Stimulated activated CD8-positive, alpha-beta memory T cell treated with anti-CD3 and anti-CD28 coated beads, Interleukin-2, amount 100 ng/mL, for 1 hour (primary cell): Measurements from ENCODE around the gene PNPLA7.

Source experiments
- DNase-seq, 2 donors: peaks; one replicate each; pipeline ENCODE4 v3.0.0-alpha.2; 2020; ENCODE audit warnings: low read depth in 2 of 2

PNPLA7 gene

DNA sequence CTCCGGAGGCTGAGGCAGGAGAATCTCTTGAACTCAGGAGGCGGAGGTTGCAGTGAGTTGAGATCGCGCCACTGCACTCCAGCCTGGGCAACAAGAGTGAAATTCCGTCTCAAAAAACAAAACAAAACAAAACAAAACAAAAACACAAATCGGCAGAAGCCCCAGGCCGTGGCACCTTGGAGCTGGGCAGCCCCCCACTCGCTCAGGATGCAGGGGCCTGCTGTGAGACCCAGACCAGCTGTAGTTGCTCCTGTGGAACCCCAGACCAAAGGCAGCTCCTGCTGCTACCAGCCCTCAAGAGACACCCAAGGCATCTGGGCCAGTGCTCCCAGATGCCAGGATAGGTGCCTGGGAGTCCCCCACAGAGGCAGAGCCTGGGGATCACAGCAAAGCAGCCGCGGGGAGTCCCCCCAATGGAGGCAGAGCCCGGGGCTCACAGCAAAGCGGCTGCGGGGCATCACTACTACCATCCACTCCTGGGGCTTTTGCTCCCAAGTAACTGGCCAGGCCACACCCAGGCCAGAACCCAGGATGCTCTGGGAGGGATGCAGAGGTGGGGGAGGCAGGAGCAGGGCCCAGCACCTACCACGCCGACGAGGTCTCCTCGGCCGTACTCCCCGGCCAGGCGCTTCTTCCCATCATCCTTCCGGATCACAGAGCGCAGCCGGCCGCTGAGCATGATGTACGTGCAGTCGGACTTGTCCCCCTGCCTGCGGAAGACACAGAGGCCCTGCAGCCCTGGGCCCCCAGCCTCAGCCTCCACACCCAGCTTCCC lies 53.4 kb downstream of the PNPLA7 start:
- no peak for DNase-seq

DNA sequence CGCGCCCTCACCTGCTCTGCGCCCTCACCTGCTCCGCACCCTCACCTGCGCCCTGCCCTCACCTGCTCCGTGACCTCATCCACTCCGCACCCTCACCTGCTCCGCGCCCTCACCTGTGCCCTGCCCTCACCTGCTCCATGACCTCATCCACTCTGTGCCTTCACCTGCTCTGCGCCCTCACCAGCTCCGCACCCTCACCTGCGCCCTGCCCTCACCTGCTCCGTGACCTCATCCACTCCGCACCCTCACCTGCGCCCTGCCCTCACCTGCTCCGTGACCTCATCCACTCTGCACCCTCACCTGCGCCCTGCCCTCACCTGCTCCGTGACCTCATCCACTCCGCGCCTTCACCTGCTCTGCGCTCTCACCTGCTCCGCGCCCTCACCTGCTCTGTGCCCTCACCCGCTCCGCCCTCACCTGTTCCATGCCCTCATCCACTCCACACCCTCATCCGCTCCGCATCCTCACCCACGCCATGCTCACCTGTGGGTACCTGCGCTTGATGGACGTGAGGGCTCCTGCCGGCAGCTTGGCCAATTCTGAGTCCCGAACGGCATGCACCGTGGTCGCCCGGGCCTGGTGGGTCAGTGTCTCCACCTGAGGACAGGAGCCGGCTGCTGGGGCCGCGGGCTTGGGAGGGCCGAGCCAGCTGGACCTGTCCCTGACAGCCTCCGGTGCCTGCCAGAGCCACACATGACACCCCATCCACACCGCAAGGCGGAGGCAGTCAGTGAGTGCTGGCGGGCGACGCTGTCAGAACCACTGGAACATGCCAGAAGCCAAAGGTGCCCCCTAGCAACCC lies 55.5 kb downstream of the PNPLA7 start:
- no peak for DNase-seq

DNA sequence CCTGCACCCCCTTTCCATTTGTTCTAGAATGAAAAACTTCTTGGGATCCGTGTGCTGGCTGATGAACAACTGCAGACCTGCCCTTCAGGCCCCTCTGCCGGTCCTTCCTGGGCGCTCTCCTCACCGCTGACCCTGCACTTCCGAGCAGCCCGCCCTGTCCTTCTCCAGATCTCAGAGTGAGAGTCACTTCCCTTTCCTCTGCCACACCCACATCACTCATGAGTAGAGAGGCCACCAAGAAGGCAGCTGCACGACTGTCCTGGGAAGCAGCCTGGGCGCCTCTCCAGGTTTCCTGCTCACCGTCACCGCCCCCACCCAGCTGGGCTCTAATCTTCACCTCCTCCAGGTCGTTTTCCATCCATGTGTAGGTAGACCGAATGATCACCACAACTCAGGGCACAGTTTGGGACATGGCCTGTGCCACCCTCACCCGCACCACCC lies 56.1 kb downstream of the PNPLA7 start:
- DNase-seq, result no peak

DNA sequence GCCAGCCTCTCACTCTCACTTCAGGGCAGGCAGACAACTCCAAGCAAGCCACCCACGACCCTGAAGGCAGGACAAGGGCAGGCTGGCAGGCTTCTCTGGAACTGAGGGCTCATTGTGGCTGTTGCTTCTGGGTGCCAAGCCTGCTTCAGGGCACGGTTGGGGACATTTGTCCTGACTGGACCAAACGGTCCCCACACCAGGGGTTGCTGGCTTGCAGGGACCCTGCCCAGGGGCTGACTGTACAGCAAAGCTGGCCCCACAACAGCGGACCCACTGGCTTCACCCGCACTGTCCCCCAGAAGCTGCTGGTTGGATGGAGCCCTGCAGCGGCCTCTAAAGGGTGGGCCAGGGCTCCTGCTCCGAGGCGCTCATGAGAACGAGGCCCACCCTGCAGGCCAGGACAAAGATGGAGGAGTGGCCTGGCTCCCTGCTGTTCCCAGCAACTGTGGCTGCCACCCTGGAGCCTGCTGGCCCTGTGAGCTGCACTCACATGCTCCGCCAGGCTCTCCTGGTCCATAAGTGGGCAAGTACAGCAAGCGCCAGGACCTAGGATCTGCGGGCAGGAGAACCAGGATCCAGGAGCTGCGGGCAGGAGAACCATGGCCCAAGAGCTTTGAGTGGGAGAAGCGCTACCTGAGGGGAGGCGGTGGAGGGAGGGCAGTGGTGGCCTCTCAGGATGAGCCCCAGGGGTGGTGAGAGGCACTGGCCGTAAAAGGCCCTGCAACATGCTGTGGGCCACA lies 56.7 kb downstream of the PNPLA7 start:
- DNase-seq, result no peak

DNA sequence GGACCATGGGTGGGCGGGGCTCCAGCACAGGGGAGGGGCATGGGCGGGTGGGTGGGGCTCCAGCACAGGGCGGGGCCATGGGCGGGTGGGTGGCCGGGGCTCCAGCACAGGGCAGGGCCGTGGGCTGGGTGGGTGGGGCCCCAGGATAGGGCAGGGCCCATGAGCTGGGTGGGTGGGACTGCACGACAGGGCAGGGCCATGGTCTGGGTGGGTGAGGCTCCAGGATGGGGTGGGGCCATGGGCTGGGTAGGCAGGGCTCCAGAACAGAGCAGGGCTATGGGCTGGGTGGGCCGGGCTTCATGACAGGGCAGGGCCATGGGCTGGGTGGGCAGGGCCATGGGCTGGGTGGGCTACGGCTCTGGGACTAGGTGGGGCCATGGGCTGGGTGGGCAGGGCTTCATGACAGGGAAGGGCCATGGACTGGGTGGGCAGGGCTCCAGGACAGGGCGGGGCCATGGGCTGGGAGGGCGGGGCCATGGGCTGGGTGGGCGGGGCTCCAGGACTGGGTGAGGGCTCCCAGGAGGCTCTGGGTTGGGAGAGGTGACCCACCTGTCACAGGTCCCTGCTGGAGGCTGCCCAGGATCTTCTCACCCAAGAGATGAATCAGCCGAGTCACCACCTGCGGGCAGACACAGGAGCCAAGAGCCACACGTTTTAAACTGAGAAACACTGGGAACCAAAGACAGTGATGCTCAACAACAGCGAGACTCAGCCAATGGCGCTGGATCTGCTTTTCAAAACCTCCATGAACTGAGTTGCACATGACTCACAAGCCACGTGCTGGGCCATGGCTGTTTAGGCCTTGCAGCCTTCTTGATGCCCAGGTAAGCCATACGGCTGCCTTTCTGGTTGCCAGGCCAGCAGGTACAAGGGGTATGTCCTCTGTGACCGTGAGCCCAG lies 57.5 kb downstream of the PNPLA7 start:
- no peak for DNase-seq

DNA sequence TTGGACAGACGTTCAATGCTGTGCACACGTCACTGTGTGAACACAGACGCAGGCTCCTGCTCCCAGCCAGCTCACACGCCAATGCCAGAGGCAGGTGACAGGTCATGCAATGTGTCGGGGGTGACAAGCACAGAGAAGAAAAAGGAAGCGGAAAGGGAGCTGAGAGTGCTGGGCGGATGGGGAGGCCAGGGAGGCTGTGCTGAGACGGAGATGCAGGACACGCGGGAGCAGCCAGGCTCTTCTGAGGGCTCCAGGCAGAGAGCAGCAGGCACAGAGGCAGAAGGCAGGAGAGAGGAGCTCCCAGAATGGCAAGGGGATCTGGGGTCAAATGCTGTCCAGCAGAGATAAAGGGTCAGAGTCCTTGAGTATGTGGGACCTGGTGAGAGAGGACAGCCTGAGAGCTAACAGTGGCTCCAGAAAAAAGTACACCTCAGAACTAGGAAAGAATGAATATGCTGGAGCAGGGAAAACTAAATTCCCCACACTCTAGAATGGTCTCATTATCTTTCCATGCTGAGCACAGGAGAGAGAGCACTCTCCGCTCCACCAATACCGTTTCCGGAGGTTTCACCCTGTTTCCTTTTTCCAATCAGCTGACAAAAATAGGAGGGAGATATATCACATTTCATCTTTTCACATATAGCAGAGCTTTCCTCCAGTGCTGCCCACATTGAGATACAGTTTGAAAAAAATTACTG lies 58.3 kb downstream of the PNPLA7 start:
- DNase-seq, result no peak

DNA sequence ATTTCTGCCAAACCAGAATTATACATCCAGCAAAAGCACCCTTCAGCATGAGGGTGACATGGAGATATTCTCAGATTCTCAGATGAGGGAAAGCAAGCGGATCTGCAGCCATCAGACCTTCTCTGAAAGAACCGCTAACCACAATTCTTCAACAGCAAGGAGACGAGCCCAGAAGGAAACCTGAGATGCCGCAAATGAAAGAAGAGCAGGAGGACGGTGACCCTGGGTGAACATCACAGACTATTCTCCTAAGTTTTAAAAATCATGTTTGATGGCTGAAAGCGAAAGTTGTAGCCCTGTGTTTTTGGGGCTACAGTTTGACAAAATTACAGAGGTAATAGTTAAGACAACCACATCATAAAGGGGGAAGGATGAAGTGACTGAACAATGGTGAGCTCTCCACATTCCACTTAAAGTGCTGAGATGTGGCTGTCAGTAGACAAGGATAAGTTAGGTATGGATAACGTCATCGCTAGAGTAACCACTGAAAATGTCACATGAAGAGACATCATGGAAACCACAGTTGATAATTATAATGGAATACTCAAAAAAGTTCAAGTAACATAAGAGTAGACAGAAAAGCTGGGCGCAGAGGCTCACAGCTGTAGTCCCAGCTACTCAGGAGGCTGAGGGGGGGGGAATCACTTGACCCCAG lies 59.5 kb downstream of the PNPLA7 start:
- DNase-seq, result no peak

DNA sequence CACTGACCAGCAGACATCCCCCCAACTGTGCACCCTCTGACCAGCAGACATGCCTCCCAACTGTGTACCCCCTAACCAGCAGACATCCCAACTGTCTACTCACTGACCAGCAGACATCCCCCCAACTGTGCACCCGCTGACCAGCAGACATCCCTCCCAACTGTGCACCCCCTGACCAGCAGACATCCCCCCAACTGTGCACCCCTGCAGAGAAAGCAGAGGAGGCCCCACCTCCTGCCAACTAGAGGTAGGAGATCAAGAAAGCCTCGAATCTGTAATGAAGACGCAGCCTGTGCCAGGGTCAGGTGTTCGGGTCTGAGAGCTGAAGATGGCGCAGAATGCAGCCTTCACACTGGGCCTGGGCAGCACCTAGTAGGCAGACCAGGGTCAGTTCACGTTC lies 61.3 kb downstream of the PNPLA7 start:
- no peak for DNase-seq

DNA sequence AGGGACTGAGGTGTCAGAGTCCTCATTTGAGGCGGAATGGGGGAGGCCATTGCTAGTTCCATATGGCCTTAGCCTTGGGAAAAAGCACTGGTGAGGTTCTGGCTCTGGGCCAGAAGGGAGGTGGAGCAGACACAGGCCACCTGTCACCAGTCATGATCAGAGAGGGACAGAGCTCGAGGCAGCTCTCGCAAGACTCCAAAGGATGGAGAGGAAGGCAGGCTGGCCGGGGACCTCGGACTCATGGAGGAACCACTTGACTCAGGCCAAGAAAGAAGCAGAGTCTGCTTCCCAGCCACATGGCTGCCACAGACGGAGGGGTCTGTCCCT lies 61.9 kb downstream of the PNPLA7 start:
- DNase-seq, result no peak

DNA sequence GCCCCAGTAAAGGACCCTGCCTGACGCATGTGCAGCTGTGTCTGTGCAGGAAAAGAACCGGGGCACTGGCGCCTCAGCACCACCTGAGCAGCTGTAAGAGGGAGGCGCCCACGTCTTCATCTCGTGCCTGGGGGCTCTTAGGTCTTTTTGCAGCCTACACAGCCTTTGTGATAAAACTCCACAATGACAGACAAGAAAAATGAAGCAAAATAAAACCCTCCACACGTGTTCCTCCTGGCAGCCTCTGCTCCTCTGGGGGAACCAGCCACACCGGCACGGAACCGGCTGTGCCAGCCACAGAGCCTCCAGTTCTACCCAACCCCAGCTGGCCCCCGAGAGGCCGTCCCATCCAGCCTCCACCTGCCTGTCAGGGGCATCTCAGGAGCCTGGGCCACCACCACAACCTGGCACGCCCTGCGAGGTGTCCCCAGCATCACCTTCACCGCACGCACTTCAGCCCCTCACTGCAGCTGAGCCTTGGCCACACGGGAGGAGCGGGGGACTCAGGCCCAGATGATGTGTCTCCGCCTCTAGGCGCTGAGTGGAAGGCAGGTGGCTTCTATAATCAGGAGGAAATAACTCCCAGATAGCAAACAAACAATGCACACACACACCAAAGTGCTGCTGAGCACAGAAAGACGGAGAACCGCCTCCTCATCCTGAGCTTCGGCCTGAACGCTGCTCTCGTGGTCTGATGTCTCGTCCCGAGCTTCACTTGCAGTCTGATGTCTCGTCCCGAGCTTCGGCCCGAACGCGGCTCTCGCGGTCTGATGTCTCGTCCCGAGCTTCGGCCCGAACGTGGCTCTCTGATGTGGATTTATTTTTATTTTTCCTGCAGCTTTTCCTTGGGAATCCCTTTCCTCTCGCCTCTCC lies 62.5 kb downstream of the PNPLA7 start:
- no peak for DNase-seq

DNA sequence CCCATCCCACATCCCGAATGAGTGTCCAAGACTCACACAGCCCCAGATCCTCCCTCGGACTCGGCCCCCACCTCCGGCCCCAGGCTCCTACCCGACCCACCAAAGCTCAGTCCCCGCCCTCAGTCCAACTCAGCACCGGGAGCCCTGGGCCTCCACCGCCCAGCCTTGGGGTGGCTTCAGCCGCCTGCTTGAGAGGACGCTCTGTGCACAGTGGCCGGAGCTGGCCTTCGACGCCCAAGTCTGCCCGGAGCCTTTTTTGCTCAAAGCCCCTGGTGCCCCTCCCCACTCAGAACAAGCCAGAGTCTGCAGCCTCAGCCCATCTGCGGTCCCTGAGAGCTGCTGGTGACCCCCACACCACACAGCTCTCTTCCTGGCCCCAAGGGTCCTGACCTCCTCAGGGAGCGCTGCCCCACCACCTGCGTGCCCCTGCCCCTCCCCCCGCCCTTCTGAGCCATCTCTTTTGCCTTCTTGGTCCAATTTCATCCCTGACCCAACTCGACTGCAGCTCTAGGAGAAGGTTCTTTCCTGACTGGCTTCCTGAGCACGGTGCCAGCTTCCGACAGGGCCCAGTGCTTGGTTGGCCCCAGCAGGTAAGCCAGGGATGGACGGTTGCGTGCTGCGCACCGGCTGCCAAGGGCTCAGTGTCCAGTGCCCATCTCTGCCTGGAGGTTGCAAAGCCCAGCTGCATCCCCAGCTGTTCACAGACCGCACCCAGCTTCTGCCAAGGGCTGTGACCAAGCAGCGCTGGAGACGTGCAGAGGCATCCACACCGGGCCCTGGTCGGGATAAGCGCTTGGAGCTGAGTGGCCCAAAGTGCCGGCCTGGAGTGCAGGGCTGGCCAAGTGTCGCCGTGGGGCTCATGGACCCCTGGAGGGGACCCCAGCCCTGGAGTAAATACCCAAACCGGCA lies 63.4 kb downstream of the PNPLA7 start:
- DNase-seq, result no peak

DNA sequence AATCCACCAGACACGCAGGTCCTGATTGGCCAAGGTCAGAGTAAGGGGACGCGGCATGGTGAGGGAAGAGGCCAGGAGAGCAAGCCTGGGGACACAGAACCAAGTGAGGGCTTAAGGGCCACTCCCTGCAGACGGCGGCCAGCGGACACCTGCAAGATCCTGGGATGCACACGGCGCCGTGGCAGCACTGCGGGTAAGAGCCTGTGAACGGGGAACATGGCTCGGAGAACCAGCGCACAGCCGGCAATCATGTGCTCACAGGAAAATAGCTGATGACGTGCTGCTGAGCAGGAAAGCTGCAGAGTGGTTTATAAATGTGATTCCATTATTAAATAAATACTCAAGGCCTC lies 64.1 kb downstream of the PNPLA7 start:
- DNase-seq, result no peak

DNA sequence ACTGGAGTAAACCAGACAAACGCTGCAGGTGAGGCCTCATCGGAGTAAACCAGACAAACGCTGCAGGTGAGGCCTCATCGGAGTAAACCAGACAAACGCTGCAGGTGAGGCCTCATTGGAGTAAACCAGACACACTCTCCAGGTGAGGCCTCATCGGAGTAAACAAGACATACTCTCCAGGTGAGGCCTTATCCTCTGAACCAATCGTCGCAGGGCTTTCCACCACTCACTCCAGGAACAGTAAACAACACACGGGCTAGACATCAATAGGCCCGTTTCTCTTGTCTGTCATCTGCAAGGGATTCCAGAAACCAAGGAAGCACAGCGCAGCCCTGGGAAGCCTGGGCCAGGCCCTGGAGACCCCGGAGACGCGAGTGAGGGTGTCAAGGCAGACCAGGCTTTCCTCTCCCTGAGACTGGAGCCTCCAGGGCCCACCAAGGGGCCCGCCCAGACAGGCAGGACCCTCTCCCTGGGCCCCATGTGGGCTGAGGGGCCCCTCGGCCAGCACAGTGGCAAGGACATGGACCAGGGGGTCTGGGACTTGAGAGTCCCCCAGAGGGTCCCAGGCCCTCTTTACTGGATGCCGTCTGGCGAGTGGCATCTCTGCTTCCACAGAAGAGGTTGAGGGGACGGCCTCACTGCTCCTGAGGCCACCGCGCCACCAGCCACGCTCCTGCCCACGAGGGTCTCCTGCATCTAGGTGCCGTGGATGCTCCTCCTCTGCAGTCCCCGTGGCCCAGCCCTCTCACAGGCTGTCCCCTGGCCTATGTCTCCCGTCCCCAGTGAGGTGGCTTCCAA lies 64.7 kb downstream of the PNPLA7 start:
- DNase-seq, result no peak

DNA sequence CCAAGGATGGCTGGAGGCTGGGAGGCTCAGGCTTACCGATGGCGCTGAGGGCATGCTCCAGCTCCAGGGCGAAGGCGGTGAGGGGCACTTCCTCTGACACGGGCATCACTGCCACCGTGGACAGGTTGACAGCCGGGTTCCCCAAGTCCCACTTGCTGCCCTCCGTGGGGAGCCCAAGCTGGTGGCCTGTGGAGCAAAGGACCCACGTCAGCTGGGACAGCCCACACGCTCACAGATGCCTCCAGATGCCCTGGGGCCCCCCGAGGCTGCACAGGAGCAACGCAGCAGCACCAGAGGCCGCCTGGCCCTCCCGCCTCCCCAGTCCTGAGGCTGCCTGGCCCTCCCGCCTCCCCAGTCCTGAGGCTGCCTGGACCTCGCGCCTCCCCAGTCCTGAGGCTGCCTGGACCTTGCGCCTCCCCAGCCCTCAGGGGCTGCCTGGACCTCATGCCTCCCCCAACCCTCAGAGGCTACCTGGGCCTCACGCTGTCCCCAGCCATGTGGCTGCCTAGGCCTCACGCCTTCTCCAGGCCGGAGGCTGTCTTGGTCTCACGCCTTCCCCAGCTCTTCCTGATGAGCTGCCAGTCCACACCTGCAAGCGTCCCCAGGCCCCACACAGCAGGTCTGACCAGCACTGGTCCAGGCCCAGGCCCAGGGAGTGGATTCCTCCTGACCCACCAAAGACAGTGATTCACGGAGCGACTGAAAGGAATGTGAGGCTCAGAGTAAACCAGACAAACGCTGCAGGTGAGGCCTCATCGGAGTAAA lies 65.5 kb downstream of the PNPLA7 start:
- no peak for DNase-seq

DNA sequence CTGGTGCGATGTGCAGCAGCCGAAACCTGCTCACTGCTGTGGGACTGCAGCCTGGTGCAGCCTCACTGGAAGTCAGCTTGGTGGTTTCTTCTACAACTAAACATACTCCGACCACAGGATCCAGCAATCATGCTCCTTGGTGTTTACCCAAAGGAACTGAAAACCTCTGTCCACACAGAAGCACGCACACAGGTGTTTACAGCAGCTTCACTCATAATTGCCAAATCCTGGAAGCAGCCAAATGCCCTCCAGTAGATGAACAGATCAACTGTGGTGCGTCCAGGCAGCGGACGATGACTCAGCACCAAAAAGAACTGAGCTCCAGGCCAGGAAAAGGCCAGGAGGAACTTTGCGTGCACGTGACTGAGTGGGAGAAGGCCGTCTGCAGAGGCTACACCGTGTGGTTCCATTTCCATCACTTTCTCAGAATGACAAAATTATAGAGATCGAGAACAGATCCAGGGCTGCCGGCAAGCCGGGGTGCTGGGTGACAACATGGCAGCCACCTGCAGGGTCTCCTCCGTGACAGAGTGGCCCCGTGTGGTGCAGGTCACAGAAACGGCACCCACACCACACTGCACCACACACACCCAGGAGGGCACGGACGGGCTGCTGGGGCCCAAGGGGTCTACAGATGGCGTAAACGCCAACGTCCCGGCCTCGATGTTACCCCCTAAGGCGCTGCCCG lies 68.0 kb downstream of the PNPLA7 start:
- DNase-seq, result no peak
